ENCODE measurements around the gene PHF2.

GRCh38 chr9:93676310-93677047, 100.1 kb downstream of the PHF2 start:
- TF ChIP-seq MAX (IDR thresholded peaks at IDR 0.05; ENCODE audit: low read depth): no peak
- TF ChIP-seq CTCF (IDR thresholded peaks at IDR 0.05): no peak
- no peak for TF ChIP-seq TEAD4 (IDR thresholded peaks at IDR 0.05; ENCODE audit: borderline replicate concordance, insufficient read depth)
- no peak for TF ChIP-seq EP300 (IDR thresholded peaks at IDR 0.05; ENCODE audit: borderline replicate concordance in 1 of 2, low read depth in 1 of 2, low read length in 1 of 2)

All from SK-N-SH (cell line).